ENCODE measurements around the gene KCNMB2.

DNA sequence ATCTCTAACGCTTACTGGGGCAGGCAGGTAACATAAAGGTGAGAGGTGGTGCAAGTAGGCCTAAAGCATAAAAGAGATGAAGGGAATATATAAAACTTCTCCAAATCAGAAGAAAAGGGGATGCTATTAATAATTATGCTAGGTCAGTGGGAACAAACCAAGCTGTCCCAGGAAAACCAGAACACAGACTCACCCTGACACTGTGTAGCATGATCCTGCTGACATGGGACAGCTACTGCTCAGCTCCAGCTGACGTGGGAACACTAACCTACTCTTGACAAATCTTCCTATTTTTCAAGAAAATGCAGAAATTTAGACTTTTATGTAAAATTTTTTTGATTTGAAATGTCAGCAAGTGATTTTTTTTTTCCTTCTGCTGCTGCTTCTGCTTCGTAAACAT, 203.5 kb downstream of the KCNMB2 start:
- TF ChIP-seq, protein P1, sequence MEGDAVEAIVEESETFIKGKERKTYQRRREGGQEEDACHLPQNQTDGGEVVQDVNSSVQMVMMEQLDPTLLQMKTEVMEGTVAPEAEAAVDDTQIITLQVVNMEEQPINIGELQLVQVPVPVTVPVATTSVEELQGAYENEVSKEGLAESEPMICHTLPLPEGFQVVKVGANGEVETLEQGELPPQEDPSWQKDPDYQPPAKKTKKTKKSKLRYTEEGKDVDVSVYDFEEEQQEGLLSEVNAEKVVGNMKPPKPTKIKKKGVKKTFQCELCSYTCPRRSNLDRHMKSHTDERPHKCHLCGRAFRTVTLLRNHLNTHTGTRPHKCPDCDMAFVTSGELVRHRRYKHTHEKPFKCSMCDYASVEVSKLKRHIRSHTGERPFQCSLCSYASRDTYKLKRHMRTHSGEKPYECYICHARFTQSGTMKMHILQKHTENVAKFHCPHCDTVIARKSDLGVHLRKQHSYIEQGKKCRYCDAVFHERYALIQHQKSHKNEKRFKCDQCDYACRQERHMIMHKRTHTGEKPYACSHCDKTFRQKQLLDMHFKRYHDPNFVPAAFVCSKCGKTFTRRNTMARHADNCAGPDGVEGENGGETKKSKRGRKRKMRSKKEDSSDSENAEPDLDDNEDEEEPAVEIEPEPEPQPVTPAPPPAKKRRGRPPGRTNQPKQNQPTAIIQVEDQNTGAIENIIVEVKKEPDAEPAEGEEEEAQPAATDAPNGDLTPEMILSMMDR (IDR thresholded peaks at IDR 0.05) = no peak
- no peak for TF ChIP-seq EP300 (IDR thresholded peaks at IDR 0.05)

Data from stomach (tissue), 4 donors.